GM10266 (cell line): ENCODE measurements around the gene MGAT4B.

ENCODE experiments used
- DNase-seq: peaks from one replicate; pipeline ENCODE4 v3.0.0; 2012; ENCODE audit errors: extremely low spot score
- TF ChIP-seq, protein P1 (sequence below): IDR thresholded peaks from 2 replicates; pipeline ENCODE4 v1.5.1; 2012; ENCODE audit warnings: mild to moderate bottlenecking, low read depth; ENCODE audit not compliant: control insufficient read depth, insufficient read depth; ENCODE audit errors: missing control alignments

MGAT4B gene

DNA sequence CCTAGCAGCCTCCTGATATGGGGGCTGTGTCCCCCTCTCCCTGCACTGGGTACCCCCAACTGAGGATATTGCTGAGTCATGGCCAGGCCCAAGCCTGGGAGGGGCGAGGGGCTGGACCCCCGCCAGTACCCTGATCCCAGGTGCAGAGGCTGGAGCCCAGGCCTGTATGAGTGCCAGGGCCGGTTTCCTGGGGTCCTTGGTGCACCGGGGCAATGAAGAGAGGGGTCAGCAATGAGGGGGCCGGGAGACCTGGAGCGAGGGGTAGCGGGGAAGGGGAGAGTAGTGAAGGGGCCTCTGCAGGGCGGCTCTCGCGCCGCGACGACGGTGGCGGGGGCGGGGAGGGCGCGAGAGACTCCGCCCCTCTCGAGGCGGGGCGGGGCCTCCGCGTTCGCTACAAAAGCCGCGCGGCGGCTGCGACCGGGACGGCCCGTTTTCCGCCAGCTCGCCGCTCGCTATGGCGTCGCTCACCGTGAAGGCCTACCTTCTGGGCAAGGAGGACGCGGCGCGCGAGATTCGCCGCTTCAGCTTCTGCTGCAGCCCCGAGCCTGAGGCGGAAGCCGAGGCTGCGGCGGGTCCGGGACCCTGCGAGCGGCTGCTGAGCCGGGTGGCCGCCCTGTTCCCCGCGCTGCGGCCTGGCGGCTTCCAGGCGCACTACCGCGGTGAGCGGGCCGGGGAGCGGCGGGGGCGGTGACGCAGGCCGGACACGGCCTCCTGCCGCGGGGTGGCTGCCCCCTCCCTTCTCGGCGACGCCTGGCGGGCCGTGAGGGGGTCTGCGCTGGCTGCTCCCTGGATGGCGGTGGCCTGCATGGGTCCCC, 14.0 kb upstream of the MGAT4B start, which contains the start of gene SQSTM1:
Gene SQSTM1 (plus strand): TSS at position 423 of the 815 bp plus-strand sequence. CDS start 32 bp downstream, at position 455.
- TF ChIP-seq, protein P1, sequence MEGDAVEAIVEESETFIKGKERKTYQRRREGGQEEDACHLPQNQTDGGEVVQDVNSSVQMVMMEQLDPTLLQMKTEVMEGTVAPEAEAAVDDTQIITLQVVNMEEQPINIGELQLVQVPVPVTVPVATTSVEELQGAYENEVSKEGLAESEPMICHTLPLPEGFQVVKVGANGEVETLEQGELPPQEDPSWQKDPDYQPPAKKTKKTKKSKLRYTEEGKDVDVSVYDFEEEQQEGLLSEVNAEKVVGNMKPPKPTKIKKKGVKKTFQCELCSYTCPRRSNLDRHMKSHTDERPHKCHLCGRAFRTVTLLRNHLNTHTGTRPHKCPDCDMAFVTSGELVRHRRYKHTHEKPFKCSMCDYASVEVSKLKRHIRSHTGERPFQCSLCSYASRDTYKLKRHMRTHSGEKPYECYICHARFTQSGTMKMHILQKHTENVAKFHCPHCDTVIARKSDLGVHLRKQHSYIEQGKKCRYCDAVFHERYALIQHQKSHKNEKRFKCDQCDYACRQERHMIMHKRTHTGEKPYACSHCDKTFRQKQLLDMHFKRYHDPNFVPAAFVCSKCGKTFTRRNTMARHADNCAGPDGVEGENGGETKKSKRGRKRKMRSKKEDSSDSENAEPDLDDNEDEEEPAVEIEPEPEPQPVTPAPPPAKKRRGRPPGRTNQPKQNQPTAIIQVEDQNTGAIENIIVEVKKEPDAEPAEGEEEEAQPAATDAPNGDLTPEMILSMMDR = peak; percentile 0
- DNase-seq = peak; percentile 94

DNA sequence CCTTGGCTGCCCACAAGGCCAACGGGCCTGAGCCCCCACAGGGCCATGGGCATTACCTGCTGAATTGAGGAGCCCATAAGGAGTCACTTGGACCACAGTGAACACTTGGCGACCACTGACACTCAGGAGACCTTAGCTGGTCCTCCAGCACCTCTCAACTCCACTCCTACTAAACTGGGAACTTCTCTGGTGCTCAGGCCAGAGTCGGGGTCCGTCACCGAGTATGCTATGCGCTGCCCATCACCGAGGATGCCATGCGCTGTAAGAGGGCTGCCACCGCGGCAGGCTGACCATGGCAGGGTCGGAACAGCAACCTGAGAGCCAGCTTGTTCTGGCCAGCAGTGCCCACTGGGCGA, 13.4 kb upstream of the MGAT4B start:
- TF ChIP-seq, protein P1 = no peak

DNA sequence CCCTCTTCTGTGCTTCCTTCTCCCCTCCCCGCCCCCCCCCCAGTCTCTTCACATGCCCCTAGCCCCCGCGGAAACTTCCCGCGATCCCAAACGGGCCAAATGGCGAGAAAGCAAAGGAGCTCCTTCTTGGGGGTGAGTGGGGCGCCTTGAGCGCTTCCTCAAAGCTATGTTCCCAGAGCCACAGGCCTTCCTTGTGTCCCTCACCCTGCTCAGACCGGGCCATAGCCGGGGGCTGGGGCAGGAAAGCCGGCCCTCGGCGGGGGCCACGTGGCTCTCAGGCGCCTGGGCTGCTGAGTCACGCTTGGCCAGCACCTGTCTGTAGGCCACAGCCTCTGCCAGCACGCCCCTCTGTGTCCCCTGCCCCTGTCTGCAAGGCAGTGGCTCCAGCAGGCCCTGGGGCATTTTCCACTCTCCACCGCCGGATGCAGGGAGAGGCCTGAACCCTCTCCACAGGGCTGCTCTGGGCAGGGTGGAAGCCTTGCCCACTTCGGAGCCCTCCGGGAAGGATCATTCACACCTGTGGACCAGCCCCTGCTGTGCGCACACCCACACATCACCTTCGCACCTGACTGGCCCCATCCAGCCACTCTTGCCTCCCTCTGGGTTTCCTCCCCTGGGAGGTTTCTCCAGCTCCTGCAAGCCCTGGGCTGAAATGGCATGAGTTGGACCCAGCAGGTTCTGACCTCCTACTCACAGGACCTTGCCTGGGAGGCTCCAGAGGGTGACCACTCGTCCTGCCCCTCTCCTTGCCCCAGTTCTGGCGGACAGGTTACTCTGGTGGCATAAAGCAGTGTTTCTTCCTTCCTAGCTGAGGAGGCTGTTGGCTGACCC, 12.8 kb upstream of the MGAT4B start:
- TF ChIP-seq, protein P1 = no peak
- DNase-seq = peak; percentile 73

More for the DNA sequence above, 13.4 kb upstream of the MGAT4B start:
- no peak for DNase-seq

DNA sequence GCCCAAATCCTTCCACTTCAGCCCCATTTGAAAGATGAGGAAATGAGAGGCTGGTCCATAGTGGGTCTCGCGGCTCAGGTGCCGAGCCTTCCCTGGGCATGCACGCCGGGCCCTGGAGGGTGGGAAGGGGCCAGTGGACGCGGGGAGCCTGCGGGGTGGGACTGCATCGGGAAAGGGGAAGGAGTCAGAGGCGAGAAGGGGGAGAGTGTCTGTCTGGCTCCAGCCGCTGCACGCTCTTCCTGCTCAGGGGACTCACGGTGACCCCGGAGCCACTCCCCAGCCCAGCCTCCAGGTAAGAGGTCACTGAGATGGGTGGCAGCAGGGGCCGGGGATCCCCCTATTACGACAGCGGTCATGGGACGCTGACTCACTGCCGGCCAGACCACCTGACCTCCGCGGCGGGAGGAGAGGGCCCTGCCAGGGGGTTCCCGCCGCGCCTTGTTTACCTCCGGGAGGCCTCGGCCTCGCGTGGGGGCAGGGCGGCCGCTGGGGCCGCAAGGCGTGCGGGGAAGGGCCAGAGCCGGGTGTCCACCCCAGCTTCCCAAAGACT, 12.2 kb upstream of the MGAT4B start:
- TF ChIP-seq, protein P1 = no peak
- DNase-seq = peak; percentile 98

DNA sequence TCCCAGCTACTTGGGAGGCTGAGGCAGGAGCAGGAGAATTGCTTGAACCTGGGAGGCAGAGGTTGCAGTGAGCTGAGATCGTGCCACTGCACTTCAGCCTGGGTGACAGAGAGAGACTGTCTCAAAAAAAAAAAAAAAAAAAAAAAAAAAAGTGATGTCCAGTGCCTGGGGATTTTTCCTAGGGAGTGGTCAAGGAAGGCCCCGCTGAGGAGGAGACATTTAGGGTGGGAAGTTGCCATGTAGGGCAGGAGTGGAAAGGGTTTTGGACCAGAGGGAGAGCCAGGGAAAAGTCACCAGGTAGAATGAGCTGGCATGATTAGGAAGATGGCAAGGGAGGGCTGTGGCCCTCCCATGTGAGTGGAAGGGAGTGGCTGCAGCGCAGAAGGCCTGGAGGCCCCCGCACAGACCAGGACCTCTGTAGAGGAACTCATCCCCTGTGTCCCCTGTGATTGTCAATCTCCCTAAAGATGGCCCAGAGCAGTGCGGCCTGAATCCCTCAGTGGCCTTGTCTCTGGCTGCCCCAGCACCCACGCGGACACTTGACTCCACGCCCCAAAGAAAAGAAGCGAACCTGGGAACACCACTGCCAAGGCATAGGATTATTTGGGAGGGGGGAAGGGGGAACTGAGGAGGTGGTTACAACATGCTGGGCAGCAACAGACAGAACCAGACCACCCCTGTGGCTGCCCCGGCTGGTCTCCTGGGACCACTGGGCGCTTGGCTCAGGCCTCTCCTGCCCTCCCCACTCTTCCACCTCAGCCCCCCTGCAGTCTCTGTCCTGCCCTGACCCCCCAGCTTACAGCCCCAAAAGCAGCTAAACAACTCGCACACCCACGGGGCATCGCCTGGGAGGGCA, 11.5 kb upstream of the MGAT4B start:
- DNase-seq = no peak
- TF ChIP-seq, protein P1 = no peak

DNA sequence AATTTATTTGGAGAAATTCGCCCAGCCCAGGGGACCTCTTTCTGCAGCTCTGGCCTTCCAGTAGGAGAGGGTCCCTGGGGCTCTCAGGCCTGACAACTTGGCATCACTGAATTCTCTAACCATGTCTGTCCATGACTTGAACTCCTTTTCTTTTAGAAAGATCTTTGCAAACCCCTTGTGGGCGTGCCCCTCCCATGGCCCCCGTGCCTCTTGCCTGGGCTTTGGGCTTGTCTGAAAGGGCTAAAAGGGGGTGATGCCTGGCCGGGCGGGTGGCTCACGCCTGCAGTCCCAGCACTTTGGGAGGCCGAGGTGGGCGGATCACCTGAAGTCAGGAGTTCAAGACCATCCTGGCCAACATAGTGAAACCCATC, 10.8 kb upstream of the MGAT4B start:
- TF ChIP-seq, protein P1 = no peak
- no peak for DNase-seq
